ENCODE measurements around the gene SCARB1.
"Not testable (repeated sequence)": the region's sequence is repeated elsewhere in the genome, so short reads cannot be mapped to it uniquely, and the experiment has no call there.

Gene SCARB1

DNA sequence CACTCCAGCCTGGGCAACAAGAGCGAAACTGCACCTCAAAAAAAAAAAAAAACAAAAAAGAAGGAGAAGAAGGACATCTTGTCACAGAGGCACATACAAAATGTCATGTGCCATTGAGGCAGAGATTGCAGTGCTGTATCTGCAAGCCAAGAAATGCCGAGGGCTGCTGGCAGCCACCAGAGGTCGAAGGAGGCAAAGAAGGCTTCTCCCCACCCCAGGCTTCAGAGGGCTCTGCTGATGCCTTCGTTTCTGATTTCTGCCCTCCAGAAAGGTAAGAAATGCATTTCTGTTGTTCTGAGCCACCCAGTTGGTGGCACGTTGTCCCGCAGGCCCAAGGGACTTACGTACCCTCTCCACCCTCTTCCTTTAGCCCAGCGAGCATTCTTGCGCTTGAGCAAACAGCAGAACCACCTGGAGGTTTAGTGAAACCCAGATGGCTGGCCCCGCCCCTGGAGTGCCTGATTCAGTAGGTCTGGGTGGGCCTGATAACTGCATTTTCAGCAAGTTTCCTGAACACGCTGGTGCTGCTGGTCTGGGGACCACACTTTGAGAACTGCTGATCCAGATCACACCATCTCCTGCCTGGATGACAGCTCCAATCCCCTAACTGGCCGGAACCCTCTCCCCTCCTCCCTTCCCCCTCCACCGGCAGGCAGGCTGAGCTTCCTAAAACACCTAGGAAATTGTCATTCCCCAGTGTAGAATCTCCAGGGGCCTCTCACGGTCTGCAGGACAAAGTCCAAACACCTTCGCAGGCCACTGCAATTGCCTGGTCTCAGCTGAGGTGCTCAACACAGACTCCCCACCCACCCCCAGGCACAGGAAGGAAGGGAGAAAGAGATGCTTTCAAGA is 21.1 kb upstream of the SCARB1 start:
- DNase-seq (ENCODE audit: low spot score) = no peak

DNA sequence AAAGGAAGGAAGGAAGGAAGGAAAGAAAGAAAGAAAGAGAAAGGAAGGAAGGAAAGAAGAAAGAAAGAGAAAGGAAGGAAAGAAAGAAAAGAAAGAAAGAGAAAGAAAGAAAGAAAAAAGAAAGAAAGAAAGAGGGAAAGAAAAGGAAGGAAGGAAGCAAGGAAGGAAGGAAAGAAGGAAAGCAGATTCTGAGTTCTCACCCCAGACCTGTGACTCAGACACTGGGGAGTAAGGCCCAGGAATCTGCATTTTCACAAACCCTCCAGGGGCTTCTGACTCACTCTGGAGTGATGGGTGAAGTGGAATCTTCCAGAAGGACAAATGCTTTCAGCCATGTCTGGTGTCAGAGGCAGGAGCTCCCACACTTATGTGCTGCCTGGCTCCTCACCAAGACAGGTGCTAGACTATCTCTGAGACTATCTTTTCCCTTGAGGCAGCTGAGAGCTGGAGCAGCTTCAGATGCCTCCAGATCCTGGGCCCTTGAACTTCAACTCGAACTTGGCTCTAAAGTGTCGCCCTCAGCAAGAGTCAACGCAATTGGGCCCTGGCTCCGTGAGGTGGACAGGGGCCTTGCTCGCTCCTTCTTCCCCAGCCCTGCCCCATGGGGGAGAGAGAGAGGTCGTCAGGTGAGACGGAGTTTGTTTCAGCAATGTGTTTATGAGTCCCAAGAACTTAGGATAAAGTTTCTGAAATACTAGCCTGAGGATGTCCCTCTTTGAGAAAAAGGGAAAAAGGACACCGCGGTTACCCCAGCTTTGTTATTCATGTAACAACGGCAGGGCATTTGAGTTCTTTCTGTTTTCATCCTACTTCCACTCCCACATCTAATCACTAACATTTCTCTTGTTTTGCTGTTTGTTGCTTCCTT is 19.8 kb upstream of the SCARB1 start:
- no peak for DNase-seq (ENCODE audit: low spot score)

DNA sequence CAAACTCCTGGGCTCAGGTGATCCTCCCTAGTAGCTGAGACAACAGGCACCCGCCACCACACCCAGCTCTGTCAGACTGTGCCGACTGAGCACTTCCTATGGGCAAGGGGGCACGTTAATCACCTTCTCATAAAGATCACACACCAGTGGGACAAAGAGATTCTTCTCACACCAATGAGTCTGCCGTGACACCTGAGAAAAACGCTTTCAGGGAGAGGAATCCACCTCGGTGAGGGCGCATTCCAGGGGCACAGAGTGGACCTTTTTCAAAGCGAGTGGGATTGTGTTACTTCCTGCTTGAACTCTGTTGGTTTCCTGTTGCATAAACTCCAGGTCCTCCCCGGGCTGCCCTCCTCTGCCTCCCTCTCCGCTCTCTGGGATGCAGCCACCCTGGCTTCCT is 17.5 kb upstream of the SCARB1 start:
- no peak for DNase-seq (ENCODE audit: low spot score)

DNA sequence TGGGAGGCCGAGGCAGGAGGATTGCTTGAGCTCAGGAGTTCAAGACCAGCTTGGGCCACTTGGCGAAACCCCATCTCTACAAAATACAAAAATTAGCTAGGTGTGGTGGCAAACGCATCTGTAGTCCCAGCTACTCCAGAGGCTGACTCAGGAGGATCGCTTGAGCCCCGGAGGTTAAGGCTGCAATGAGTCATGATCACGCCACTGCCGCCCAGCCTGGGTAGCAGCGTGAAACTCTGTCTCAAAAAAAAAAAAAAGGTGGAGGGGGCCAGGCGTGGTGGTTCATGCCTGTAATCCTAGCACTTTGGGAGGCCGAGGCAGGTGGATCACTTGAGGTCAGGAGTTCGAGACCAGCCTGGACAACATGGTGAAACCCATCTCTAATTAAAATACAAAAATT is 16.7 kb upstream of the SCARB1 start:
- DNase-seq (ENCODE audit: low spot score) = not testable (repeated sequence)

DNA sequence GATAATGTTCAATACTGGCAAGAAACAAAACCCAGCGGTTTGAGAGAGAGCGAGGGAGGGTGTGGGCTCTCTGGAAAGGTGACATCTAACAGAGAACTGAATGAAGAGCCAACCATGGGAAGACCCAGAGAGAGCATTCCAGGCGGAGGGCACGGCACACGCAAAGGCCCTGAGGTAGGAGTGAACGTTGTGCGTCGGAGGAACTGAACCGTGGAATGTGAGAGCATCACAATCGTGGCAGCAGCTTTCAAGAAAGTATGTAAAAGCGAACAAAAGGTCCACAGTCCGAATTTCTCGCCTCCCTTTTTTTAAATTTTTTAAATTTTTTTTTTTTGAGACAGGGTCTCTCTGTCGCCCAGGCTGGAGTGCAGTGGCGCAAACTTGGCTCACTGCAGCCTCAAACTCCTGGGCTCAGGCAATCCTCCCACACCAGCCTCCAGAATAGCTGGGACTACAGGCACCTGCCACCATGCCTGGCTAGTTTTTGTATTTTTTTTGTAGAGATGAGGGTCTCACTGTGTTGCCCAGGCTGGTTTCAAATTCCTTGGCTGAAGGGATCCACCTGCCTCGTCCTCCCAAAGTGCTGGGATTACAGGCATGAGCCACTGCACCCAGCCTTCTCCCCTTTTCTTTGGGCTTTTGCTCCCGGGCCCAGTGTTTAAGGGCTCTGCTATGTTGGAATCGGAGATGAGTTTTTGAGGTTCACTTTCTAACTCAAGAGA is 15.3 kb upstream of the SCARB1 start:
- DNase-seq (ENCODE audit: low spot score) = no peak

DNA sequence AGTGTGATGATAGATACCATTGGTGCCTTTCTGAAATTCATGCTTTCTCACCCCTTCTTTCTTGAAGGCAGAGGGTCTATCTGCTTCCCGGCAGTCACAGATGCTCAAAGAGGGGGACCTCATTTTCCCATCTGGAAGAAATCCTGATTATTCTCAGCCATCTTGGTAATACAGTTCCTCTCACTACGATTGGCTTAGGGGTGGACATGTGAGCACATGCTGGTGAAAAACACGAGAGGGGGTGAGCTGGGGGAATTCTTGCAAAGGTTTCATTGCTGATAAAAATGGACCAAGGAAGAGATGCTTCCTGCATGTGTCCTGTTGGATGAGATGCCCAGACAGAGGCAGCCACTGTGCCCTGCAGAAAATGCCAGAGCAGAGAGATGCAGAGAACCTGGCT is 13.8 kb upstream of the SCARB1 start:
- DNase-seq (ENCODE audit: low spot score) = no peak

DNA sequence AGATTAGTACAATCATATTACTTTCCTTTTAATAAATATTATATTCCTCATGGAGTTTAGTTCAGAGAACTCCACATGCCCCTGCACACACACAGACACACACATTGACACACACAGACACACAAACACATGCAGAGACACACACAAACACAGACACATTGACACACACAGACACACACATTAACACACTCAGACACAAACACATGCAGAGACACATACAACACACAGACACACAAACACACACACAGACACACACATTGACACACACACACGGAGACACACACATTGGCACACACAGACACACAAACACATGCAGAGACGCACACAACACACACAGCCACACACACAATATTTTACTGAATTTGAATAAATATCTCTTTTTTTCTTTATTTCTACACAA is 12.5 kb upstream of the SCARB1 start:
- no peak for DNase-seq (ENCODE audit: low spot score)

DNA sequence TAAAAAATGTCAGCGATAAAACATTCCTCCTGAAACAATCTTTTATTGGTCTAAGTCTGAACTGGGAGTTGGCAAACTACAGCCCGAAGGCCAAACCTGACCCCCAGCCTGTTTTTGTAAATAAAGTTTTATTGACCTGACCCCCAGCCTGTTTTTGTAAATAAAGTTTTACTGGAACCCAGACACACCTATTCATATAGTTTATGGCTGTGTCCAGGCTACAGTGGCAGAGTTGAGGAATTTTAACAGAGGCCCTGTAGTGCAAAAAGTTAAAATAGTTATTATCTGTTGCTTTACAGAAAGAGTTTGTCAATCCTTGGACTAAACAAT is 12.1 kb upstream of the SCARB1 start:
- no peak for DNase-seq (ENCODE audit: low spot score)

DNA sequence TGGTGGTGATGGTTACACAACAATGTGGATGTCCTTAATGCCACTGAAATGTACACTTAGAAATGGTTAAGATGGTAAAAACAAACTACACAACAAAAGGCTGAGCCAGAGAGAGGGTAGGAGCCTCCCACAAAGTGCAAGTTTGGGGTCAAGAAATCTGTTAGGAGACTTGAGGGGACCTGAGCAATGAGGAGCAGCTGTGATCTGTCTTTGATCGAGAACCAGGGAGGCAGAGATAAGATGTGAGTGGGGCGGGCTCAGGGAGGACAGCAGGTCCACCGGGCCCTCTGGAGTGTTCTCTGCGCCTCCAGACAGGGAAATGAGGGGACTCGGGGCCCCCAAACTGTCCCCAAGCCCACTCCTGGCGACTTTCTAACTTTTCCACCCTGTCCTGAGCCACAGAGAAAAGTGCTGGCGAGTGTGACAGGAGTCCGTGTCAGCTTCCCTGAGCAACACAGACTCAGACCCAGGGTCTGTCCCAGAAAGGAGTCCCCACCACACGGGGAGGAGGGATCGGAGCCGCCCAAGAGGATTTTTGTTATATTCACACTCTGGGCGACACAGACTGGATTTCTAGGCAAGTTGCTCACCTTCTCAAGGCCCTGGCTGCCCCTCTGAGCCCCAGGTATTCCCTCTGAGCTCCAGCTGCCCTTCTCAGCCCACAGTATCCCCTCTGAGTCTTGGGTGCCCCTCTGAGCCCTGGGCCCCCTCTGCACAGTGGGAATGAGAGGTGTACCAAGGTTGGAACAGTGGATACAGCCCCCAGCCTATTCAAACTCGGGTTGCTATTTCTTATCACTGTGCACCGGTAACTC is 11.5 kb upstream of the SCARB1 start:
- DNase-seq (ENCODE audit: low spot score) = no peak

DNA sequence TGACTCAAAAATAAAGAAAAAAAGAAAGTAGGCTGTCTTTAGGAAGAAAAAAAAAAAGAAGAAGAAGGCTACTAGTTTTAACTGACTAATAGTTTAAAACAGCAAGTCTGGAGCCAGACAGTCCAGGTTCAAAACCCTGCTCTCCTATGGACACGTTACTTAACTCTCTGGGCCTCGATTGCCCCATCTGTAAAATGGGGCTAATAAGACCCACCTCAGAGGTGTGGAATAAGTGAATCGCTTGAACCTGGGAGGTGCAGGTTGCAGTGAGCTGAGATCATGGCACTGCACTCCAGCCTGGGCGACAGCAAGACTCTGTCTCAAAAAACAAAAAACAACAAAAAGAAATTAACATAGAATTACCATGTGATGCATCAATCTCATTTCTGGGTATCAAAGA is 10.5 kb upstream of the SCARB1 start:
- DNase-seq (ENCODE audit: low spot score) = no peak

DNA sequence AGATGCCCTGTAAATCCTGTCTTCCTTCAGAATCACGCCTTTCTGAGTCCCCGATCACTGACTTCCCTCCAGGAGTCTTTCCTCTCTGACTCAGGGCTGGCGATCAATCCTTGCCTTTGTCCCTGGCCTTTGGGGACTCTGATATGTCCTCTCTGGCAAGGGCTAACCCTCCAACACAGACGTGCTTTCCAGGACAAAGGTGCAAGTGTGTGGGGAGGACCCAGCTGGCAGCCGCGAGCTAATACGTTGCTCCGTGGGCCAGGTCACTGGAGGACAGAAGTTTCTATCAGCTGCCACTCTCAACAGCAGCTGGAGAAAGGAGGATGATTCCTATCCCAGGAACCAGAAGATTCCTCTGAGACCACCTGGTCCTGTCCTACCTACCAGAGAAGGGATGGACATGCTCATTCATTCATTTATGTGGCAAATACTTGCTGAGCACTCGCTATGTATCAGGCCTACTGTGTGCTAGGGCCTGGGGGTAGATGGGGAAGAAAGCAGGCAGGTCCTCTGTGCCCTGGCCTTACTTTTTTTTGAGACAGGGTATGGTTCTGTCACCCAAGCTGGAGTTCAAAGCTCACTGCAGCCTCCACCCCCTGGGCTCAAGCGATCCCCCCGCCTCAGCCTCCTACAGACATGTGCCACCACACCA is 8.5 kb upstream of the SCARB1 start:
- DNase-seq (ENCODE audit: low spot score) = no peak

DNA sequence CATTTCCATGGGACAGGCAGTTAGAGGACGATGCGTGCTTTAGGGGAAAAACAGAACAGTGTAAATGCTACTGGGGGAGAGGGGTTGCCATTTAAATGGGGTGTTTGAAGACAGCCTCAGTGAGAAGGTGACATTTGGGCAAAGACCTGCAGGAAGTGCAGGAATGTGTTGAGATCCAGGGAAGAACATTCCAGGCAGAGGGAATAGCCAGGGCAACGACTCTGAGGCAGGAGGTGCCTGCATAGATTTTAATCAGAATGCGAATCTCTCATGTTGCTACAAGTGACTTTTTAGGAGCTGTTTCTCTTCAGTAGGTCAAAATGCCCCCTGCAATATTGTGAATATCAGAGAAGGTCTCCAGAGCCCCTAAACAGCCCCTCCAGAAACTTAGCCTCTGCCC is 7.6 kb upstream of the SCARB1 start:
- no peak for DNase-seq (ENCODE audit: low spot score)

DNA sequence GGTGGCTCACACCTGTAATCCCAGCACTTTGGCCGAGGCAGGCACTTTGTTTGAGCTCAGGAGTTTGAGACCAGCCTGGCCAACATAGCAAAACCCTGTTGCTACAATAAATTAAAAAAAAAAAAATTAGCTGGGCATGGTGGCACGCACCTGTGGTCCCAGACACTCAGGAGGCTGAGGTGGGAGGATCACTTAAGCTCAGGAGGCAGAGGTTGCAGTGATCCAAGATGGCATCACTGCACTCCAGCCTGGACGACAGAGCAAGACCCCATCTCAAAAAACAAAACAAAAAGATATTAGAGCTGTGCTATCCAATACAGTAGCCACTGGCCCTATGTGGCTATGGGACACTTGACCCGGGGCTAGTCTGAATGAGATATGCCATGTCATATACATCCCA is 6.9 kb upstream of the SCARB1 start:
- DNase-seq (ENCODE audit: low spot score) = no peak

DNA sequence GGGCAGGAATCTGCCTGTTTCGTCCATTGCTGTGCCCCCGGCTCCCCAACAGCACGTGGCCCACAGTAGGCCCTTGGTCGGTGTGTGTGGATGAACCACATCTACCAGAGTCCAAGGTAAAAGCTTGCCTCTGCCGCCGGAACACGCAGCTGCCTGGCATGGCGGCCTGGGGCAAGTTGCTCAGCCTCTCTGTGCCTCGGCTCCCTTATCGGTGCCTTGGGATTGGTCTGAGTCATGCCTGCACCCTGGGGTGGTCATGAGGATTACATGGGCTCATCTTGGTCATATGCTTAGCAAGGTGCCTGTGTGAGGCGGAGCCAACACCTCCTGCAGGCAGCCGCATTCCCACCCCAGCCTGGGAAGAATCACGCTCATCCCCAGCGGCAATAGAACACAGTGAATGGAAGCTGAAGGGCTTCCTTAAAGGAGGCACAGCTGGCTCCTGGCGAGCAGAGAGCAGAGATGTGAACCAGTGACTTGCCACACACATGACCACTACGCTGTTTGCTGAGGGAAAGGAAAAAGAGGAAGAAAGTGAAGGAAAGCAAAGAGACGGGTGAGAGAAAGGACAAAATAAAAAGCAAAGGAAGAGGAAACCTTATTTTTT is 5.5 kb upstream of the SCARB1 start:
- no peak for DNase-seq (ENCODE audit: low spot score)

DNA sequence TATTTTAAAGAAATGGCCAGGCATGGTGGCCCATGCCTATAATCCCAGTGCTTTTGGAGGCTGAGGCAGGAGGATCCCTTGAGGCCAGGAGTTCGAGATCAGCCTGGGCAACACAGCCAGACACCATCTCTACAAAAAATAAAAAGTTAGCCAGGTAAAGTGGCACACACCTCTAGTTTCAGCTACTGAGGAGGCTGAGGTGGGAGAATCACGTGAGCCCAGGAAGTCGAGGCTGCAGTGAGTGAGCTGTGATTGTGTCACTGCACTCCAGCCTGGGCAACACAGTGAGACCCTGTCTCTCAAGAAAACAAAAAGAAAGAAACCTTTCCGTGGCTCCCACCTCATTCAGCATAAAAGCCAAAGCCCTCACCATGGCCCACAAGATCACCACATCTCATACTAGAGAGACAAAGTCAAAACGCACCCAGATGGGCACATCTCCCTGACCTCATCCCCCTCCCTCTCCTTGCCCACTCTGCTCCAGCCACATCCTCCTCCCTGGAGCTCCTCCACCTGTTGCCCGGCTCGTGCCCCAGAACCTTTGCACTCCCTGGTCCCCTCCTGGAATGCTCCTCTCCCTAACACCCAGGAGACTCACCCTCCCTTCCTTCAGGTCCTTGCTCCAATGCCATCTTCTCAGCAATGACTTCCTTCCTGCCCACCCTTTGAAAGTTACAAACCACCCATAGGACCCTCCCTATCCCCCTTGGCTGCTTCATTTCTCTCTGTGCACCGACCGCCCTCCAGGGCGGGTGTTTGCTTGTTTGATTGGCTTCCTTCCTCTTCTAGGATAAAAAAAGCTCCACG is 4.8 kb upstream of the SCARB1 start:
- no peak for DNase-seq (ENCODE audit: low spot score)

DNA sequence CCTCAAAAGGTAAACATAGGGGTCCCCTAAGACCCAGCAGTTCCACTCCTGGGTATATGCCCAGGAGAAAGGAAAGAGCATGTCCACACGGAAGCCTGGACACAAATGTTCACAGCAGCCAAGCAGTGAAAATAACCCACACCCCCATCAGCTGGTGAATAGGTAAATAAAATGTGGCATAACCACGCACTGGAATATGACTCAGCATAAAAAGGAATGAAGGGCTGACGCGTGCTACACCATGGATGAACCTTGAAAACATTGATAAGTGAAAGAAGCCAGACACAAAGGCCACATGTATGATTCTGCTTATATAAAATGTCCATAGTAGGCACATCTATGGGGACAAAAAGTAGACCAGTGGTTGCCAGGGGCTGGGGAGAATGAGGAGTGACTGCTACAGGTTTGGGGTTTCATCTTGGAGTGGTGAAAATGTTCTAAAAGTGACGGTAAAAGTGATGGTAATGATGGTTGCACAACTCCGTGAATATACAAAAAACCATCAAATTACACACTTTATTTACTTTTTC is 3.8 kb upstream of the SCARB1 start:
- DNase-seq (ENCODE audit: low spot score) = no peak

DNA sequence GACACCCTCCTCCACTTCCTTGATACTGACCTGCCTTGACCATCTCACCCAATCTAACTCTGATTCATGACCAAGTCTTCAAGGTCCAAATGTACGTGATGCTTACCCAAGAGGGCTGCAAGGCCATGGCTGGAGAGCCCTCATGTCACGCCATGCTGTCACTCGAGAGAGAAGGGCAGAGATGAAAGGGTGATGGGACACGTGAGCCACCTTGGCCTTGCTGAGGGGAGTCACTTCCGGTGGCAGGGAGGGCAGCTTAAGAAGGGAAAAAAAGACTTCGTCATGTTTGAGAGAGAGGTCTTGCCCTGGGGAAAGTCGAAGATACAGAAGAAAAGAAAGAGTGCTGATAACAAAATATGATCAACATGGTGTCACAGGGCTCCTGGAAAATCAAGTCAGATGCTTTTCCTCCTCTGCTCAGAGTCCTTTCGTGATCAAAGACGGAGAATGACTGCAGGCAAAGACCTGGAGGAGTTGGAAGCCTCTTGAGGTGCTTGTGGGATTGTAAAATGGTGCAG is 3.3 kb upstream of the SCARB1 start:
- no peak for DNase-seq (ENCODE audit: low spot score)

DNA sequence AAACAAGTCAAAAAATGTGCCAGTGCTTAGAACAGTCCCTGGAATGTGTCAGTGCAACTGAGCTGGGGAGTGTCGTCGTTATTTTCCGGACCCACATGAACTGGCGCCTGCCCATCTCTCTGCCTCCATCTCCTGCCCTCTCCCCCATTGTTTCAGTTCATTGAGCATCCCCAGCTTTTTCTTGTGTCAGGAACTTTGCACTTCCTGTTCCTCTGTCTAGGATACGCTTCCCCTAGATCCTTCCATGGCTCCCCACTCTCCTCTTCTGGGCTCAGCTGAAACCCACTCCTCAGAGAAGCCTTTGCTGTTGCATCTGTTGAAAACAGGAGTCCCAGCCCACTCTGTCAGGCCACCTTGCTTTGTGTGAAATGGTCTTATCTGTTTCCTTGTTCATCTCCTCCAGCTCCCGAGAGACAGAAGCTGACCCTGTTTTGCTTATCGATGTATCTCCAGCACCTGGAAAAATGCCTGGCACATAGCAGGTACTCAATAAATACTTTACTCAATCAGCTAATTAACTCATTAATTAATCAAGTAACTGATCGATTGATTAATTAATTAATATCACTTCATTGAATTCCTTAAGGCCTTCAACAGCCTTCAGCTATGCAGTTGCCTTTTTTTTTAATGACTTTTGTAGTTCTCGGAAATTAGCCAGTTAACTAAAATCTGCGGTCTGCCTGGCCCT is 2.7 kb upstream of the SCARB1 start:
- no peak for DNase-seq (ENCODE audit: low spot score)

DNA sequence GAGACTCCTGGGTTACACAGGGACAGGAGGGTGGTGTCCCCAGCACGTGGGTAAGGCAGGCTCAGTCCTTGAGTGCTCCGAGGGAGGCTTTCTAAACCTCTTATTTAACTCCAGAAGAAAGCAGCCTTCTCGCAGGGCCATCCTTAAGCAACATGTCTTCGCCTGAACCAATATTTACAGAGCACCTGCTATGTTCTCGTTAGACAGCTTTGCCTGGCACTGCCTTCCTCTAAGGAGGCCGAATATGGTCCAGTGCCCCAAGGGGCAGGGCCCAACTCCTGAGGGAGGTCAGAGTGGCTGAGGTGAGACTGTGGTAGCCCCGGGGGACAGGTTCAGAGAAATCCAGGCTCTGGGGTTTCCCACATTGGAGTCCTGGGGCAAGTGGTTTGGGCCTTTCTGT is 2.1 kb upstream of the SCARB1 start:
- DNase-seq (ENCODE audit: low spot score) = no peak
